HUES6 (cell line): Measurements from ENCODE around the gene NFE2L3.

Experiments used
- H3K27ac ChIP-seq: 2 replicates; pipeline ENCODE4 v1.7.0; 2013; ENCODE audit warnings: low read depth, mild to moderate bottlenecking, low read length, inconsistent platforms
- H3K27me3 ChIP-seq: 2 replicates; pipeline ENCODE4 v1.6.1; 2013; ENCODE audit warnings: low read length; ENCODE audit not compliant: control insufficient read depth, insufficient read depth
- H3K36me3 ChIP-seq: 2 replicates; pipeline ENCODE4 v1.6.1; 2013; ENCODE audit warnings: low read length; ENCODE audit not compliant: control insufficient read depth, insufficient read depth
- H3K4me1 ChIP-seq: 2 replicates; pipeline ENCODE4 v1.6.1; 2013; ENCODE audit warnings: low read length; ENCODE audit not compliant: control insufficient read depth, insufficient read depth
- H3K4me3 ChIP-seq: 2 replicates; pipeline ENCODE4 v1.5.1; 2013; ENCODE audit warnings: low read depth, low read length
- H3K9ac ChIP-seq: one replicate; pipeline ENCODE4 v1.6.1; 2013; ENCODE audit warnings: mild to moderate bottlenecking, low read length
- H3K9me3 ChIP-seq: 2 replicates; pipeline ENCODE4 v1.6.1; 2013; ENCODE audit warnings: low read depth, low read length; ENCODE audit not compliant: control insufficient read depth, insufficient read depth

Gene NFE2L3

DNA sequence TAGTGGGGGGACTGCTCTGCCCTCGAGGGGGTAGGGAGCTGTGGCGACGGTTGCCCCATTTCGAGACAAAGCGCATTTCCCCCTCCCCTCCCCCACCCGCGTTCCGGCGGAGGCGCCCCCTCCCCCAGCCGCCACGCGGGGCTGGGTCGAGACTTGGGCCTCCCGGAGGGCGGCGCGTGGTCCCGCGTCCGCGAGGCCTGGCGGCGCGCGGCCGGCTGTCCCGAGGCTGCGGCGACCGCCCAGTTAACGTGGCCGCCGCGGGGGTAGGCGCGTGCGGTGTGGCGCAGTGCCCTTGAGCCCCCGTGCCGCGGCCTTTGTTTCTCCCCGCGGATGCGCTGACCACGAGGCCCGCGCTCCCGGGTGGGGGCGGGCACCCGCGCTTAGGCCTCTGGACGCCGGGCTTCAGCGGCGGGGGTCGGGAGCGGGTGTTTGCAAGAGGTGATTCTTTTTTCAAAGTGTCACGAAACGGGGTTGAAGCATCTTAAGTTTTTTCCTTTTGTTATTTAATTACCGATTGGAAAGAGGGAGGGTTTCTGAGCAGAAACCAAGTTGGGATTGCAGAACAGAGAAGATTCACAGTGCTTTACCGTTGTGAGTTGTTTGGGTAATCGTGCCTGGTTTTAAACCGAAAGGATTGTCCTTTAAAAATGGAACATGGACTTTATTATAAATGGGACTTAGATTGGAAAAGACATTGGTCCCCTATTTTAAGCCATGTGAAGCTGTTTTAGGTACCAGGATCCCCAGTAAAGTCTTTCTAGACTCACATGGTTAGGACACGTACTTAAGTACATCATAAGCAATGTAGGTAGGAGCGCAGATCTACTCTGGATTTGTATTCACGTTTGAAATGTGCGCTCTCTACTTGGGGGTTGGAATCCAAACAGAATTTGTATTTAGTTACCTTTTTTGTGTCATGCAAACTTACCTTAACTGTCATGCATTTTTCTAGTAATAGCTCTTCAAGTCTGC, 50.3 kb downstream of the NFE2L3 start:
- H3K9me3 ChIP-seq: no peaks in the 10 kb centered on the region
- H3K9ac ChIP-seq: peak overlapping the region; percentile 100
- H3K27ac ChIP-seq: peak overlapping the region; percentile 99
- H3K27me3 ChIP-seq: no peaks in the 10 kb centered on the region
- H3K4me3 ChIP-seq: peak overlapping the region; percentile 97
- H3K4me1 ChIP-seq: peaks cover 16% of the 10 kb centered on the region
- peaks cover 69% of the 10 kb centered on the region for H3K36me3 ChIP-seq

DNA sequence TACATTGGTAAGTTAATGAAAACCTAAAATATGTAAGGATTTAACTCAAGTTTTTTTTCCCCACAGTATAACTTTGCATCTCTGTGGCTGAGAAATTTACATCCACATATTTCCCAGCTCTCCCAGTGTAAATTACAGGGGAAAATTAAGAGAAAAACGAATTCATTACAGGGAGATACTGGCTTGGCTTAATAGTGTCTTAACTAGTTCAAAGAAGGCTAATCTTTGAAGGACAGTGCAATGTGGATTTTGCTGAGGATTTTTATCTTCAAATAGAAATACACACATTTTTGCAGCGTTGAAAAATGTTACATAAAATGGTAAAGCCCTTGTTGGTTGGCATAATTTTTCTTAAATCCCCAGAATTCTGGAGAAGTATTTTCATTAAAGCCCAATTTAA, 51.0 kb downstream of the NFE2L3 start:
- H3K4me3 ChIP-seq: peak overlapping the region; percentile 97
- H3K36me3 ChIP-seq: peaks cover 69% of the 10 kb centered on the region
- no peaks in the 10 kb centered on the region for H3K27me3 ChIP-seq
- peak overlapping the region; percentile 99 for H3K27ac ChIP-seq
- peak overlapping the region; percentile 100 for H3K9ac ChIP-seq
- H3K9me3 ChIP-seq: no peaks in the 10 kb centered on the region
- peaks cover 16% of the 10 kb centered on the region for H3K4me1 ChIP-seq

DNA sequence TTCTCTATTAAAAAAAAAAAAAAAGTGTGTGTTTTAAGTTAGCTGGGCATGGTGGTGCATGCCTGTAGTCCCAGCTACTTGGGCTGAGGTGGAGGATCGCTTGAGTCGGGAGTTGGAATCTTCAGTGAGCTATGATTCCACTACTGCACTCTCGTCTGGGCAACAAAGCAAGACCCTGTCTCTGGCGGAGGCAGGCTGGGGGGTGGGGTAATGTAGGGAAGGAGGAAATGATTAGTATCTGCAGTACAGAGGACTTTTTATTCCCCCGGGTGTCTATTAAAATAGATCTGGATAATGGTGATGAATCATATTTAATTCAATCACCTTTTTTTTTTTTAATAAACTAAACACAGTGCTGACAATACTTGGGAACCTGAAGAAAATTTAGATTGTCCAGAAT, 56.0 kb downstream of the NFE2L3 start:
- no peaks in the 10 kb centered on the region for H3K27me3 ChIP-seq
- H3K4me3 ChIP-seq: no peak overlapping the region
- H3K4me1 ChIP-seq: peaks cover 16% of the 10 kb centered on the region
- peaks cover 92% of the 10 kb centered on the region for H3K36me3 ChIP-seq
- H3K9me3 ChIP-seq: no peaks in the 10 kb centered on the region
- H3K27ac ChIP-seq: no peak overlapping the region
- H3K9ac ChIP-seq: no peak overlapping the region

DNA sequence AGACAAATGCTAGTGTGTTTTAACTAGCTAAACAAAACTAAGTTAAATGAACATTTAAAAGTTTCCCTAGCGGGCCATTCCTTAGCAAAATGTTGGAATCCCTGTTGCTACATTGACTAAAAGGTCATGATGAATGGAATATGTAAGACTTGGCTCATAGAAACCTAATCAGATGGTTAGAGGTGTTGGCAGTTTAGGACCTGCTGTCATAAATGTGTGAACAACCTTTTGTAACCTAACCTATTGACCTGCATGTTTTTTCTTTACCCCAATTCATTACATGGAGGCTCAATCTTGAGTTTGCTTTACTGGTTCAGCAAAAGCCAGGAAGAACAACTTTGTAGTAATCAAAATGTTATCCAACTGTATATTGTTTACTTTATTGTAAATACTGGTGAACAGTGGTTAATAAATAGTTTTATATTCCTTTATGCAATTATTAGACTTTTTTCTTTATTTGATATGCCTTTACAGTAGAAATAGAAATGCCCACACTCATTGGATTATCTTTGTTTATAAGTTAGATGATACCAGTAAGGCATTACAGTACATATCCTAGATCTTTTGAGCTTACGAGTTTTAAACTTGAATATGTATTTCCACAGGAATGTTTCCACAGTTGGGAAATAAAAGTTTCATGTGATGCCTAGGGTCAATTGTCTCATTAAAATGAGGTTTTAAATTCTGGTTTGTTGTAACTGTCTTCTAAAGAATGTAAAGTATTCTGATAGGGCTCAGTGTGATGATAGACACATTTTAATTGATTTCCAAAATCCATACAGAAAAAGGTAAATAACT, 61.1 kb downstream of the NFE2L3 start:
- Histone ChIP-seq H3K27ac (no peak overlapping the region), H3K4me1 (no peaks in the 10 kb centered on the region), H3K9ac (no peak overlapping the region), H3K27me3 (no peaks in the 10 kb centered on the region), H3K4me3 (no peak overlapping the region), H3K9me3 (no peaks in the 10 kb centered on the region), H3K36me3 (peaks cover 51% of the 10 kb centered on the region)

DNA sequence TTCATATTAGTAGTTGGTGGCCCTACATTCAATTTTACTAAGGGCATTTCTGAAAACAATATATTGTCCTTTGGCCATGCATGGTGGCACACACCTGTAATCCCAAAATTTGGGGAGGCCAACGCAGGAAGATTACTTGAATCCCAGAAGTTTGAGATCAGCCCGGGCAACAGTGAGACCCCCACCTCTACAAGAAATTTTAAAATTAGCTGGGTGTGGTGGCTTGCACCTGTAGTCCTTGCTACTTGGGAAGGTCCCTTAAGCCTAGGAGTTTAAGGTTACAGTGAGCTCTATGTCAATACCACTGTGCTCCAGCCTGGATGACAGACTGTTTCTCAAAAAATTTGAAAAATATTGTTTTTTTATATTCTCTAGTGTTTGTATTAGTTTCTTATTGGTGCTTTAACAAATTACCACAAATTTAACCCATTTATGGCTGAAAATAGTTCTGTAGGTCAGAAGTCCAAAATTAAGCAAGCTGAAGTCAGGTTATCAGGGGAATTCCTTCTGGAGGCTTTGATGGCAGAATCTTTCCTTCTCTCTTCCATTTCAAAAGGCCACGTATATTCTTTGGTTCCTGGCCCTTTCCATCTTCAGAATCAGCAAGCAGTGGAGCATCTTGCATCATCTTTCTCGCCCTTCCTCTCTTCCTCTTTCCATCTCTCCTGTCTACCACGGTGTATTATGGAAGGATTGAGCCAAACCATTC, 62.0 kb downstream of the NFE2L3 start:
- Histone ChIP-seq H3K27me3 (no peaks in the 10 kb centered on the region), H3K36me3 (peaks cover 43% of the 10 kb centered on the region), H3K4me3 (no peak overlapping the region), H3K4me1 (no peaks in the 10 kb centered on the region), H3K9me3 (no peaks in the 10 kb centered on the region), H3K27ac (peak overlapping the region; percentile 4; the same call in 1 of the 2 replicates), H3K9ac (no peak overlapping the region)

DNA sequence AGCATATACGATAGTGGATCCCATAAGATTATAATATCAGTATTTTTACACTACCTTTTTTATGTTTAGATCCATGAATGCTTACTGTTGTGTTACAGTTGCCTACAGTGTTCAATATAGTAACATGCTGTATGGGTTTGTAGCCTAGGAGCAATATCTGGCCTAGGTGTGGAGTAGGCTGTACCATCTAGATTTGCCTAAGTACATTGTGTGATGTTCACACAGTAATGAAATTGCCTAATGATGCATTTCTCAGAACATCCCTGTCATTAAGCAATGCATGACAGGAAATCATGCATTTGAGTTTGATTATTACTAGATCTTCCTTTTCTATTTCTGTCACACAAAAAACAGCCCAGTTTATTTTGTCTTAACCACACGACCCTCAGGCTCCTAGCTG, 64.1 kb downstream of the NFE2L3 start:
- Histone ChIP-seq H3K27ac (no peak overlapping the region), H3K9ac (no peak overlapping the region), H3K36me3 (peaks cover 22% of the 10 kb centered on the region), H3K9me3 (no peaks in the 10 kb centered on the region), H3K4me1 (no peaks in the 10 kb centered on the region), H3K27me3 (no peaks in the 10 kb centered on the region), H3K4me3 (no peak overlapping the region)

DNA sequence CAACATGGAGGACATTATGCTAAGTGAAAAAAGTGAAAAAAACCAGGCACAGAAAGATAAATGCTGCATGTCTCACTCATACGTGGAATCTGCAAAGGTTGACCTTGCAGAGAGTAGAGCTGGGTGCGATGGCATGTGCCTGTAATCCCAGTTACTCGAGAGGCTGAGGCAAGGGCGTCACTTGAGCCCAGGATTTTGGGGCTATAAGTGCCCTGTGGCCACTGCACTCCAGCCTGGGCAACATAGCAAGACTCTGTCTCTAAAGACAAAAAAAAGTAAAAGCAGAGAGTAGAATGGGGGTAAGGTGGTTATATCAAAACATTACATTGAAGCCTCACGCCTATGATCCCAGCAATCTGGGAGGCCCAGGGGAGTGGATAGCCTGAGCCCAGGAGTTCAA, 72.4 kb downstream of the NFE2L3 start:
- Histone ChIP-seq H3K9ac (no peak overlapping the region), H3K4me3 (no peak overlapping the region), H3K27ac (no peak overlapping the region), H3K4me1 (no peaks in the 10 kb centered on the region), H3K36me3 (no peaks in the 10 kb centered on the region), H3K9me3 (peaks cover 4% of the 10 kb centered on the region), H3K27me3 (no peaks in the 10 kb centered on the region)

DNA sequence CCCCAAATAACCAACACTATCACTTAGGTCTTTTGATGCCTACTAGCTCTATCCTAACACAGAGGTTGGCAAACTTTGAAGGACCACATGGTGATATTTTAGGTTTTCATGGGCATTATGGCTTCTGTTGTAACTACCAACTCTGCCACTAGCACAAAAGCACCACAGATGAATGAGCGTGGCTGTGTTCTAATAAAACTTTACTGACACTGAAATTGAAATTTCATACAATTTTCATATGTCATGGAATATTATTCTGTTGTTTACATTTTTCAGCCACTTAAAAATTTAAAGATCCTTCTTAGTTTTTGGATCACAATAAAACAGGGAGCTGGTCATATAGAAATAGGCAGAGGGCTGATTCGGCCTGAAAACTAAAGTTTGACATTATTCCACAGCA, 76.0 kb downstream of the NFE2L3 start:
- H3K27ac ChIP-seq: no peak overlapping the region
- H3K27me3 ChIP-seq: no peaks in the 10 kb centered on the region
- no peaks in the 10 kb centered on the region for H3K4me1 ChIP-seq
- H3K4me3 ChIP-seq: no peak overlapping the region
- H3K36me3 ChIP-seq: no peaks in the 10 kb centered on the region
- H3K9ac ChIP-seq: no peak overlapping the region
- H3K9me3 ChIP-seq: peaks cover 4% of the 10 kb centered on the region

DNA sequence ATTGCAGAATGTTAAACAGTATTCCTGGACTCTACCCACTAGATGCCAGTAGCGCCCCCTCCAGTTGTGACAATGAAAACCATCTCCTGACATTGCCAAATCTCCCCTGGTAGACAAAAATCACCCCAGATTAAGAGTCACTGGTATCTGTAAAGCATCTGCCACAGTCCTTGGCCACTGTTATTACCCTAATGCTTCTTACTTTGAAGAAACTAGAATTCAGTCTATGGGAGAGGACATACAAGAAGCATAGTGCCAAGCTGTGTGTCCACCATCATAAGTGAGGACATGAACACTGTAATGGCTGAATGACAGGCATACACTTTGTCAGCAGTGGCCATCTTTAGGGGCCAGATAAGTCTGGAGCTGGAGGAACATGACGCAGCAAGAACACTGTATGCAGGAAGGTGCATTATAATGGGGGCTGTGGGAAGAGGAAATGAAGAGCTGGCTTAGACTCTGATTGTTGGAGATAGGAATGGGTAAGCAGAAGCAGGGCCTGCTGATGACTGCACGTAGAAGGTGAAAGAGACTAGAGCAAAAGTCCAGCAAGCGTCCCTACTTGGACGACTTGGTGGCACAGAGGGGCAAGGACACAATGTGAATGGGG, 82.0 kb downstream of the NFE2L3 start:
- Histone ChIP-seq H3K36me3 (no peaks in the 10 kb centered on the region), H3K9ac (no peak overlapping the region), H3K4me3 (no peak overlapping the region), H3K27ac (no peak overlapping the region), H3K9me3 (no peaks in the 10 kb centered on the region), H3K27me3 (no peaks in the 10 kb centered on the region), H3K4me1 (no peaks in the 10 kb centered on the region)
